Spleen (tissue), 11 donors: ENCODE results near the gene RSBN1L. TPM values are rescaled to one million over a fixed set of nuclear protein-coding genes. Genes with fewer than 3 reads are reported as not detected.
A peak's percentile ranks its signal among the peaks of the same experiment; 100 is the strongest.

Source experiments
- DNase-seq: peaks from one replicate; pipeline ENCODE4 v3.0.0-alpha.2; 2020
- H3K27ac ChIP-seq, 8 donors: fragments of 200-600 bp; sonication (generic) in 7 of 8; 1 replicate in 4 of 8; 2 replicates in 4 of 8; pipeline versions ENCODE4 v1.5.0 to v1.8.0; 2016 to 2021; ENCODE audit warnings: inconsistent platforms in 4 of 8, mild to moderate bottlenecking in 4 of 8, moderate library complexity in 1 of 8
- H3K27me3 ChIP-seq, 7 donors: fragments of 200-600 bp; sonication (generic) in 6 of 7; replicated peaks in 1 of 7; 1 replicate in 4 of 7; 2 replicates in 3 of 7; pipeline versions ENCODE4 v1.5.0 to v1.8.0; 2016 to 2021; ENCODE audit warnings: inconsistent platforms in 3 of 7, mild to moderate bottlenecking in 1 of 7
- H3K36me3 ChIP-seq, 6 donors: fragments of 200-600 bp; sonication (generic) in 5 of 6; 1 replicate in 4 of 6; 2 replicates in 2 of 6; pipeline versions ENCODE4 v1.5.0 to v1.8.0; 2016 to 2021; ENCODE audit warnings: inconsistent platforms in 2 of 6
- H3K4me1 ChIP-seq, 6 donors: fragments of 200-600 bp; sonication (generic) in 5 of 6; 1 replicate in 3 of 6; 2 replicates in 3 of 6; pipeline versions ENCODE4 v1.5.0 to v1.8.0; 2016 to 2021; ENCODE audit warnings: inconsistent platforms in 3 of 6
- H3K4me3 ChIP-seq, 8 donors: fragments of 200-600 bp; sonication (generic) in 7 of 8; 1 replicate in 4 of 8; 2 replicates in 4 of 8; pipeline versions ENCODE4 v1.5.0 to v1.8.0; 2016 to 2021; ENCODE audit warnings: inconsistent platforms in 4 of 8, mild to moderate bottlenecking in 4 of 8, moderate library complexity in 2 of 8
- H3K9me3 ChIP-seq, 8 donors: fragments of 200-600 bp; sonication (generic) in 7 of 8; 1 replicate in 4 of 8; 2 replicates in 4 of 8; pipeline versions ENCODE4 v1.5.0 to v1.8.0; 2016 to 2021; ENCODE audit warnings: inconsistent platforms in 4 of 8
- CTCF ChIP-seq, 11 experiments: fragments of 200-600 bp in 7 of 11; fragments of 450-650 bp in 4 of 11; sonication (generic) in 4 of 11; IDR thresholded peaks in 8 of 11; conservative IDR thresholded peaks in 3 of 11; 1 replicate in 7 of 11; 2 replicates in 4 of 11; pipeline versions ENCODE4 v1.4.0 to v1.8.0; 2016 to 2021; ENCODE audit warnings: antibody characterized with exemption in 11 of 11, inconsistent platforms in 4 of 11, mild to moderate bottlenecking in 1 of 11
- POLR2A ChIP-seq, 3 donors: fragments of 450-650 bp; IDR thresholded peaks; one replicate each; pipeline ENCODE4 v1.5.1; 2017; ENCODE audit warnings: antibody characterized with exemption in 3 of 3, mild to moderate bottlenecking in 1 of 3
- POLR2AphosphoS5 ChIP-seq, 3 donors: sonication (generic); formaldehyde crosslinking; IDR thresholded peaks; one replicate each; pipeline ENCODE4 v1.5.1; 2017; ENCODE audit warnings: antibody characterized with exemption in 3 of 3
- WGBS, 5 donors: extraction: QIAGEN DNeasy Blood & Tissue Kit in 3 of 5; methylation state at CpG; one replicate each; pipeline versions ENCODE4 v1.1.5 to v1.1.7; 2013 to 2018; 5-methylcytosine and 5-hydroxymethylcytosine counted together
- intact Hi-C: fragments of 100-400 bp; cut with DNase I; formaldehyde crosslinking; loops from one replicate; pipeline ENCODE4 v1.15.0; 2023; ENCODE audit warnings: low total_unique reads
- polyA plus RNA-seq, 3 donors: library from polyadenylated mRNA; stranded (reverse); fragments of 200-250 nt; gene quantifications; one replicate each; pipeline ENCODE4 v1.2.1, GENCODE V29; 2013
- total RNA-seq, 7 donors: library from RNA; depleted of rRNA in 3 of 7; stranded (reverse); fragments of >200 nt in 3 of 7; fragmentation: NEBNext Ultra II Directional in 4 of 7; extraction: Animal tissue kit (Norgen Biotek cat#: 25700) in 4 of 7; gene quantifications; one replicate each; pipeline versions ENCODE4 v1.1.0 to v1.2.1, GENCODE V29; 2016 to 2021
- donor health status: healthy with polysubstance abuse.
- donor health status: DM: no; HTN: no; CAD: no; lungs with moderate emphysema.
- donor health status: DM: no; HTN: no; CAD: no.
- donor health status: Bipolar disorder and iron deficiency.
- donor health status: healthy.
- donor health status: DM: no; HTN: no; CAD: no.
- donor health status: DM: yes; HTN: yes; CAD: no.

The RSBN1L gene
- total and polyA plus RNA-seq, 10 donors = 9.4 to 32.5 (median 27.5) TPM

- H3K9me3 ChIP-seq = no peaks in the 10 kb centered on the region
- intact Hi-C loops = no loop called here
- H3K4me1 ChIP-seq = peaks cover 0 to 50% (median 21%) of the 10 kb centered on the region in 6 donors
- peaks cover 0 to 31% (median 14%) of the 10 kb centered on the region in 6 donors for H3K36me3 ChIP-seq
- no peaks in the 10 kb centered on the region for H3K27me3 ChIP-seq
- WGBS, 5 donors = 29 to 60% (median 49%) methylated on average over 5 of the region's 5 CpGs
- peak in 1 of 3 donors; percentile 15 for TF ChIP-seq POLR2AphosphoS5 (IDR thresholded peaks at IDR 0.05)
- TF ChIP-seq POLR2A (IDR thresholded peaks at IDR 0.05) = no peak
- peak in 1 of 11 experiments; percentile 44 for TF ChIP-seq CTCF (IDR thresholded peaks at IDR 0.05 in 8 of 11, conservative IDR thresholded peaks at IDR 0.05 in 3 of 11)
- H3K4me3 ChIP-seq = no peak overlapping the region
- DNase-seq = no peak
- peak overlapping the region in 7 of 8 donors; percentile 5 to 78 (median 66) for H3K27ac ChIP-seq
Measured at GRCh38 chr7:77685233-77685632, 11.0 kb upstream of the RSBN1L start.

DNA sequence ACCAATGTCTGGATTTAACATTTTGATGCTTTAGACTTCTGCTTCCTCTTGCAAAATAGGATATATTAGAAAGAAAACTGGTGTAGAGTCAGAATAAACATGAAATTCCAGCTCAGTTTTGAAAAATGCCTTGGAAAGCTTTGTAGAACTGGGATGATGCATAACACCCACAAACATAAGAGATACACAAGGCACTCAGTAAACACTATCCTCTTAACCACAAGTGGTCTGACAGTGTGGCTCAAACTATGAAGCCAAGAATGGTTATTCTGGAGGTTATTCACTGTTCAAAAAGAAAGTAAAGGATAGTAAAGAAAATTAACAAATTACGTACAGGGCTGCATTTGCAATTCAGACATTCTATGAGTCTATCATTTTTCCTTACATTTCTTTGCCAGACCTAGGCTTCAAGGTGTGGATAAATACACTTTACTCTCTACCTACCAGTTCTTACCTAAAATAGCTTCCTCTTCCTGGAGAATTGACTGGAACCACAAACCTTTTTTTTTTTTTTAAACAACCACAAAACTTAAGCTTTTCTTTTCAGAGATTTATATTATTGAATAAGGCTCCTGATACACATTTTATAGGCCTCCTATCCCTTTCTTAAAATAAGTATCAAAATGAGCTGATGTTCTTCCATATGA lies 9.0 kb upstream of the RSBN1L start:
- Histone ChIP-seq H3K4me3 (no peak overlapping the region), H3K36me3 (peaks cover 0 to 31% (median 10%) of the 10 kb centered on the region in 6 donors), H3K4me1 (peaks cover 0 to 51% (median 21%) of the 10 kb centered on the region in 6 donors), H3K27me3 (no peaks in the 10 kb centered on the region), H3K27ac (peak overlapping the region in 2 of 8 donors; percentile 45 to 55), H3K9me3 (no peaks in the 10 kb centered on the region)
- WGBS, 5 donors = 82 to 96% (median 93%) methylated on average over 1 of the region's 1 CpG
- intact Hi-C loops = no loop called here
- TF ChIP-seq POLR2AphosphoS5 (IDR thresholded peaks at IDR 0.05) (no peak), CTCF (IDR thresholded peaks at IDR 0.05 in 8 of 11, conservative IDR thresholded peaks at IDR 0.05 in 3 of 11) (no peak), POLR2A (IDR thresholded peaks at IDR 0.05) (no peak)
- no peak for DNase-seq

DNA sequence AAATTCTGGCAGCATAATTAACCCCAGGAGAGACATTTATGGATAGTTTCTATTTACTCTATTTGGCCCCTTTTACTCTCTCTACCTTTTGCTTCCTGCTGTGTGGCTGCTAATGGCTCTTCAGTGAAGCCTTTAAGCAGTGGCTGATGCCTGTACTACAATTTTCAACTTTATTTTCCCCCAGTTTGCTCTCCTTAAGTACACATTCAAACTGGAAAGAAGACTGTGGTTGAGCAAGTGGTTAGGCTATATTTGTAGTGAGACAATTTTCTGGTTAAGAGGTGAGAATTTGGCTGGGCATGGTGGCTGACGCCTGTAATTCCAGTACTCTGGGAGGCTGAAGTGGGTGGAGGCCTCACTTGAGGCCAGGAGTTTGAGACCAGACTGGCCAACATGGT lies 8.5 kb upstream of the RSBN1L start:
- WGBS, 5 donors = 75 to 96% (median 86%) methylated on average over 1 of the region's 1 CpG
- no peak for DNase-seq
- no peak overlapping the region for H3K4me3 ChIP-seq
- no peaks in the 10 kb centered on the region for H3K9me3 ChIP-seq
- intact Hi-C loops = no loop called here
- H3K27ac ChIP-seq = peak overlapping the region in 2 of 8 donors; percentile 45 to 55
- no peaks in the 10 kb centered on the region for H3K27me3 ChIP-seq
- H3K4me1 ChIP-seq = peaks cover 0 to 56% (median 21%) of the 10 kb centered on the region in 6 donors
- TF ChIP-seq POLR2A (IDR thresholded peaks at IDR 0.05) (no peak), POLR2AphosphoS5 (IDR thresholded peaks at IDR 0.05) (no peak), CTCF (IDR thresholded peaks at IDR 0.05 in 8 of 11, conservative IDR thresholded peaks at IDR 0.05 in 3 of 11) (no peak)
- H3K36me3 ChIP-seq = peaks cover 0 to 26% (median 8%) of the 10 kb centered on the region in 6 donors

- 90 to 97% (median 91%) methylated on average over 8 of the region's 8 CpGs for WGBS, 5 donors
- H3K9me3 ChIP-seq = no peaks in the 10 kb centered on the region
- no peak for TF ChIP-seq POLR2A (IDR thresholded peaks at IDR 0.05)
- H3K27me3 ChIP-seq = no peaks in the 10 kb centered on the region
- no peak for DNase-seq
- peaks cover 0 to 12% (median 0%) of the 10 kb centered on the region in 6 donors for H3K36me3 ChIP-seq
- no peak overlapping the region for H3K27ac ChIP-seq
- no peak overlapping the region for H3K4me3 ChIP-seq
- peaks cover 9 to 67% (median 36%) of the 10 kb centered on the region in 6 donors for H3K4me1 ChIP-seq
- intact Hi-C loops = loop anchor here (10.0 kb wide), 1 partner anchor 65 kb away; no protein-coding TSS in a partner anchor
Measured at GRCh38 chr7:77690289-77690688, 6.0 kb upstream of the RSBN1L start.
